ENCODE results near the gene NIPAL3. TPM values are rescaled to one million over a fixed set of nuclear protein-coding genes. Genes with fewer than 3 reads are reported as not detected.

The NIPAL3 gene
- total RNA-seq, 4 donors from 2014 or later, result 18.3 to 31.1 (median 26.6) TPM

- H3K36me3 ChIP-seq, result no peaks in the 10 kb centered on the region
- H3K27ac ChIP-seq (replicated peaks in 1 of 4), result peak overlapping the region; percentile 78 to 87 (median 82)
- H3K27me3 ChIP-seq, result no peaks in the 10 kb centered on the region
- DNase-seq (ENCODE audit: extremely low spot score), result peak; percentile 92
- WGBS, result 4% methylated on average over 34 of the region's 39 CpGs
- TF ChIP-seq POLR2AphosphoS5 (IDR thresholded peaks at IDR 0.05) (no peak), EP300 (IDR thresholded peaks at IDR 0.05) (no peak), CTCF (IDR thresholded peaks at IDR 0.05) (no peak), POLR2A (IDR thresholded peaks at IDR 0.05; ENCODE audit: low read depth) (no peak)
- intact Hi-C loops (cut with DNase I), result loop anchor here (10.0 kb wide), 2 partner anchors 87 to 133 kb away; partner anchors contain the start of genes NIPAL3 and STPG1
- H3K4me3 ChIP-seq, result peak overlapping the region; percentile 62 to 91 (median 78)
- peaks cover under 1 to 25% (median 18%) of the 10 kb centered on the region in 4 donors for H3K4me1 ChIP-seq
- no peaks in the 10 kb centered on the region for H3K9me3 ChIP-seq
Measured at GRCh38 chr1:24502065-24502708, 86.6 kb downstream of the NIPAL3 start.

GRCh38 chr1:24502709-24503058 is 87.1 kb downstream of the NIPAL3 start, which contains the start of gene RCAN3:
RCAN3 (plus strand) TSS chr1:24502836; CDS start chr1:24514373, 11,537 bp downstream.
- H3K27ac ChIP-seq (replicated peaks in 1 of 4), result peak within 1 kb of the TSS; percentile 78 to 87 (median 82)
- TF ChIP-seq POLR2AphosphoS5 (IDR thresholded peaks at IDR 0.05) (peak in 1 of 2 donors; percentile 22), EP300 (IDR thresholded peaks at IDR 0.05) (no peak), CTCF (IDR thresholded peaks at IDR 0.05) (no peak)
- intact Hi-C loops (cut with DNase I), result loop anchor here (10.0 kb wide), 2 partner anchors 88 to 132 kb away; partner anchors contain the start of genes NIPAL3 and STPG1

GRCh38 chr1:24503059-24503751 is 87.6 kb downstream of the NIPAL3 start:
- Histone ChIP-seq H3K36me3 (no peaks in the 10 kb centered on the region), H3K27me3 (no peaks in the 10 kb centered on the region), H3K4me3 (peak overlapping the region; percentile 62 to 91 (median 78)), H3K27ac (replicated peaks in 1 of 4) (peak overlapping the region; percentile 78 to 87 (median 82)), H3K4me1 (peaks cover 2 to 25% (median 18%) of the 10 kb centered on the region in 4 donors), H3K9me3 (no peaks in the 10 kb centered on the region)
- intact Hi-C loops (cut with DNase I), result loop anchor here (10.0 kb wide), 2 partner anchors 88 to 132 kb away; partner anchors contain the start of genes NIPAL3 and STPG1
- 7% methylated on average over 36 of the region's 53 CpGs for WGBS
- no peak for DNase-seq (ENCODE audit: extremely low spot score)
- TF ChIP-seq POLR2A (IDR thresholded peaks at IDR 0.05; ENCODE audit: low read depth), result no peak
- no peak for TF ChIP-seq CTCF (IDR thresholded peaks at IDR 0.05)
- TF ChIP-seq POLR2AphosphoS5 (IDR thresholded peaks at IDR 0.05), result no peak
- TF ChIP-seq EP300 (IDR thresholded peaks at IDR 0.05), result no peak

More at GRCh38 chr1:24502709-24503058, 87.1 kb downstream of the NIPAL3 start, which contains the start of gene RCAN3:
- no peaks in the 10 kb centered on the region for H3K27me3 ChIP-seq
- no peak for DNase-seq (ENCODE audit: extremely low spot score)
- 0% methylated on average over 6 of the region's 53 CpGs for WGBS
- H3K9me3 ChIP-seq, result no peaks in the 10 kb centered on the region
- H3K36me3 ChIP-seq, result no peaks in the 10 kb centered on the region
- peaks cover 2 to 25% (median 18%) of the 10 kb centered on the region in 4 donors for H3K4me1 ChIP-seq
- H3K4me3 ChIP-seq, result peak within 1 kb of the TSS; percentile 62 to 91 (median 78)

GRCh38 chr1:24503870-24504523 is 88.4 kb downstream of the NIPAL3 start:
- H3K4me3 ChIP-seq, result peak overlapping the region; percentile 62 to 91 (median 78)
- TF ChIP-seq POLR2A (IDR thresholded peaks at IDR 0.05; ENCODE audit: low read depth), result no peak
- no peak for TF ChIP-seq POLR2AphosphoS5 (IDR thresholded peaks at IDR 0.05)
- TF ChIP-seq CTCF (IDR thresholded peaks at IDR 0.05), result no peak
- no peak for TF ChIP-seq EP300 (IDR thresholded peaks at IDR 0.05)
- H3K36me3 ChIP-seq, result no peaks in the 10 kb centered on the region
- peak overlapping the region in 2 of 4 donors; percentile 3 to 85 for H3K27ac ChIP-seq (replicated peaks in 1 of 4)
- H3K27me3 ChIP-seq, result no peaks in the 10 kb centered on the region
- 84% methylated on average over 7 of the region's 7 CpGs for WGBS
- H3K4me1 ChIP-seq, result peaks cover 2 to 25% (median 18%) of the 10 kb centered on the region in 4 donors
- H3K9me3 ChIP-seq, result no peaks in the 10 kb centered on the region
- DNase-seq (ENCODE audit: extremely low spot score), result no peak
- intact Hi-C loops (cut with DNase I), result loop anchor here (10.0 kb wide), 2 partner anchors 89 to 131 kb away; partner anchors contain the start of genes NIPAL3 and STPG1

All from esophagus muscularis mucosa (tissue), 4 donors.